ENCODE data around the gene PRDM15. TPM values are rescaled to one million over a fixed set of nuclear protein-coding genes. Genes with fewer than 3 reads are reported as not detected.

PRDM15 gene
- polyA plus RNA-seq, 3 donors: 0.19 to 19.0 (median 0.74) TPM

DNA sequence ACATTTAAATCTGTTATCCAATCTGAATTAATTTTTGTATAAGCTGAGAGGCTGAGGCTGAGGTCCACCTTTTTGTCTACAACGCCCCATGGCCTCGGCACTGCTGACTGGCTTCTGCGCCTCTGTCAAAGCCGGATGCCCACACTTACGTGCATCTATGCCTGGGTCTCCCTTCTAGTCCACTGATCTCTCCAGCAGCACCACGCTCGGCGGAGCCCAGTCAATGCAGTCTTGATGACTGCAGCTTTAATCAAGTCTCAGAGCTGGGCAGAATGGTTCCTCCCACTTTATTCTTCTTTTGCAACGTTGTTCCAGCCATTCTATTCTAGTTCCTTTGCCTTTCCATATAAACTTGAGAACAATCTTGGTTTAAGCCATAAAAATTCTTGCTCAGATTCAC, 9.4 kb downstream of the PRDM15 start:
- intact Hi-C loops (cut with micrococcal nuclease): no loop called here
- 100% methylated on average over 8 of the region's 9 CpGs for WGBS (ENCODE audit: insufficient coverage)
- Mint-ChIP-seq H3K9me3 (peaks cover 0 to 2% (median 0%) of the 10 kb centered on the region in 7 donors), H3K27me3 (ENCODE audit: low read depth in 3 of 3) (no peaks in the 10 kb centered on the region), H3K4me3 (no peak overlapping the region), H3K27ac (no peak overlapping the region), H3K4me1 (peaks cover 7% of the 10 kb centered on the region), H3K36me3 (peaks cover 15 to 17% of the 10 kb centered on the region in 2 donors)
- no peak overlapping the region for H3K4me3 ChIP-seq (replicated peaks in 1 of 3; ENCODE audit: low read depth in 2 of 3, low read length in 3 of 3)
- TF ChIP-seq, protein P1, sequence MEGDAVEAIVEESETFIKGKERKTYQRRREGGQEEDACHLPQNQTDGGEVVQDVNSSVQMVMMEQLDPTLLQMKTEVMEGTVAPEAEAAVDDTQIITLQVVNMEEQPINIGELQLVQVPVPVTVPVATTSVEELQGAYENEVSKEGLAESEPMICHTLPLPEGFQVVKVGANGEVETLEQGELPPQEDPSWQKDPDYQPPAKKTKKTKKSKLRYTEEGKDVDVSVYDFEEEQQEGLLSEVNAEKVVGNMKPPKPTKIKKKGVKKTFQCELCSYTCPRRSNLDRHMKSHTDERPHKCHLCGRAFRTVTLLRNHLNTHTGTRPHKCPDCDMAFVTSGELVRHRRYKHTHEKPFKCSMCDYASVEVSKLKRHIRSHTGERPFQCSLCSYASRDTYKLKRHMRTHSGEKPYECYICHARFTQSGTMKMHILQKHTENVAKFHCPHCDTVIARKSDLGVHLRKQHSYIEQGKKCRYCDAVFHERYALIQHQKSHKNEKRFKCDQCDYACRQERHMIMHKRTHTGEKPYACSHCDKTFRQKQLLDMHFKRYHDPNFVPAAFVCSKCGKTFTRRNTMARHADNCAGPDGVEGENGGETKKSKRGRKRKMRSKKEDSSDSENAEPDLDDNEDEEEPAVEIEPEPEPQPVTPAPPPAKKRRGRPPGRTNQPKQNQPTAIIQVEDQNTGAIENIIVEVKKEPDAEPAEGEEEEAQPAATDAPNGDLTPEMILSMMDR (IDR thresholded peaks at IDR 0.05): no peak
- no peaks in the 10 kb centered on the region for H3K79me2 ChIP-seq (ENCODE audit: insufficient read depth, low read length)
- no peak overlapping the region for H3K27ac ChIP-seq (ENCODE audit: low read depth in 1 of 2, low read length in 2 of 2)
- peaks cover 8% of the 10 kb centered on the region for H4K20me1 ChIP-seq (ENCODE audit: insufficient read depth, low read length)
- H3K4me1 ChIP-seq (ENCODE audit: control insufficient read depth in 1 of 2, insufficient read depth in 2 of 2, low read length in 2 of 2): no peaks in the 10 kb centered on the region
- no peak for DNase-seq
- peaks cover 0 to 7% of the 10 kb centered on the region in 2 donors for H3K36me3 ChIP-seq (replicated peaks in 1 of 2; ENCODE audit: control insufficient read depth in 1 of 2, insufficient read depth in 2 of 2, low read length in 2 of 2)
- H2AFZ ChIP-seq (ENCODE audit: insufficient read depth, low read depth, low read length, poor library complexity, severe bottlenecking): no peak overlapping the region
- no peak overlapping the region for H3K4me2 ChIP-seq (replicated peaks; ENCODE audit: extremely low read depth, low read length, poor library complexity, severe bottlenecking)
- H3K9ac ChIP-seq (ENCODE audit: insufficient read depth, low read length, poor library complexity, severe bottlenecking): no peak overlapping the region
- no peaks in the 10 kb centered on the region for H3K9me3 ChIP-seq (replicated peaks in 1 of 2; ENCODE audit: control insufficient read depth in 1 of 2, insufficient read depth in 1 of 2, low read length in 2 of 2)
- H3K27me3 ChIP-seq (ENCODE audit: control insufficient read depth in 2 of 2, insufficient read depth in 2 of 2, low read length in 2 of 2): no peaks in the 10 kb centered on the region

DNA sequence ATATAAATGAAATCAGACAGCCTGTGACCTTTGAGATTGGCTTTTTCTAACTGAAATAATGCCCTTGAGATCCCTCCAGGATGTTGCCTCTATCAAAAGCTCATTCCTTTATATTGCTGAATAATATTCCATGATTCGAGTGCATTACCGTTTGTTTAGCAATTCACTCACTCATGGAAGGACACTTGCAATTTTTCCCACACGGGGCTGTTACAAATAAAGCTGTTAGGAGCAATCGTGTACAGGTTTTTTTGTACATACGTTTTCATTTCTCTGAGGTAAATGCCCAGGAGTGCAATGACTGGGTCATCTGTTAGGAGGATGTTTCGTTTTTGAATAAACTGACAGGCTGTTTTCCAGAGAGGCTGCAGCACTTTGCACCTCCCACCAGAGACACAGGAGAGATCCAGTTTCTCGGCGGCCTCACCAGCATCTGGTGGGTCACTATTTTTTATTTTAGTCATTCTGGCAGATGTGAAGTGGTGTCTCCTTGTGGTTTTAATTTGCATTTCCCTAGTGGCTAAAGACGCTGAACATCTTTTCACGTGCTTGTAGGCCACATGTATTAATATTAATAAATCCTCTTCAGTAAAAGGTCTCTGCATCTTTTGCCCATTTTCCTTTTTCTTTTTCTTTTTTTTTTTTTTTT, 11.0 kb downstream of the PRDM15 start:
- Mint-ChIP-seq H3K9me3 (no peaks in the 10 kb centered on the region), H3K4me3 (no peak overlapping the region)

More for the DNA sequence above, 11.0 kb downstream of the PRDM15 start:
- Histone ChIP-seq H3K27ac (ENCODE audit: low read depth in 1 of 2, low read length in 2 of 2) (no peak overlapping the region), H4K20me1 (ENCODE audit: insufficient read depth, low read length) (peaks cover 11% of the 10 kb centered on the region), H3K9me3 (replicated peaks in 1 of 2; ENCODE audit: control insufficient read depth in 1 of 2, insufficient read depth in 1 of 2, low read length in 2 of 2) (no peaks in the 10 kb centered on the region), H3K9ac (ENCODE audit: insufficient read depth, low read length, poor library complexity, severe bottlenecking) (no peak overlapping the region), H3K36me3 (replicated peaks in 1 of 2; ENCODE audit: control insufficient read depth in 1 of 2, insufficient read depth in 2 of 2, low read length in 2 of 2) (peaks cover 0 to 4% of the 10 kb centered on the region in 2 donors), H3K27me3 (ENCODE audit: control insufficient read depth in 2 of 2, insufficient read depth in 2 of 2, low read length in 2 of 2) (no peaks in the 10 kb centered on the region), H3K4me3 (replicated peaks in 1 of 3; ENCODE audit: low read depth in 2 of 3, low read length in 3 of 3) (no peak overlapping the region), H3K79me2 (ENCODE audit: insufficient read depth, low read length) (no peaks in the 10 kb centered on the region), H3K4me1 (ENCODE audit: control insufficient read depth in 1 of 2, insufficient read depth in 2 of 2, low read length in 2 of 2) (no peaks in the 10 kb centered on the region), H2AFZ (ENCODE audit: insufficient read depth, low read depth, low read length, poor library complexity, severe bottlenecking) (no peak overlapping the region), H3K4me2 (replicated peaks; ENCODE audit: extremely low read depth, low read length, poor library complexity, severe bottlenecking) (no peak overlapping the region)
- no peak for DNase-seq
- no peaks in the 10 kb centered on the region for H3K27me3 Mint-ChIP-seq (ENCODE audit: low read depth in 3 of 3)
- 98% methylated on average over 5 of the region's 10 CpGs for WGBS (ENCODE audit: insufficient coverage)
- intact Hi-C loops (cut with micrococcal nuclease): no loop called here
- peaks cover 9% of the 10 kb centered on the region for H3K4me1 Mint-ChIP-seq
- TF ChIP-seq, protein P1 (IDR thresholded peaks at IDR 0.05): no peak
- H3K36me3 Mint-ChIP-seq: peaks cover 6 to 11% of the 10 kb centered on the region in 2 donors
- no peak overlapping the region for H3K27ac Mint-ChIP-seq
